WTC11 (cell line): ENCODE measurements around the gene SPATA31D3. TPM values are rescaled to one million over a fixed set of nuclear protein-coding genes. Genes with fewer than 3 reads are reported as not detected.

ENCODE experiments used
- ATAC-seq: fragments of 200-7000 bp; cut with Tn5 transposase; 2 replicates; pipeline ENCODE4 v1.10.0; 2021; ENCODE audit warnings: mild to moderate bottlenecking, moderate library complexity
- CTCF ChIA-PET: fragments of 300-600 bp; sonication (Branson Sonifier 250); formaldehyde crosslinking; loops from one replicate; lab custom pipeline; 2021; ENCODE audit warnings: antibody characterized with exemption; lab: Charles Lee
- POLR2A ChIA-PET: fragments of 350-600 bp; sonication (Branson Sonifier 250); formaldehyde crosslinking; loops from one replicate; lab custom pipeline; 2021; ENCODE audit warnings: antibody characterized with exemption; lab: Charles Lee
- DNase-seq: peaks from one replicate; pipeline ENCODE4 v3.0.0; 2021; ENCODE audit warnings: low spot score
- H3K27ac Mint-ChIP-seq: 2 replicates; pipeline ENCODE4 v1.8.0; 2021; ENCODE audit warnings: mixed read lengths
- H3K27me3 Mint-ChIP-seq: 2 replicates; pipeline ENCODE4 v1.8.0; 2021; ENCODE audit warnings: low read depth, mild to moderate bottlenecking, moderate library complexity, mixed read lengths
- H3K36me3 Mint-ChIP-seq: 2 replicates; pipeline ENCODE4 v1.8.0; 2021; ENCODE audit warnings: mixed read lengths
- H3K4me1 Mint-ChIP-seq: 2 replicates; pipeline ENCODE4 v1.8.0; 2022; ENCODE audit warnings: mixed read lengths
- H3K4me3 Mint-ChIP-seq: 2 replicates; pipeline ENCODE4 v1.8.0; 2021; ENCODE audit warnings: mild to moderate bottlenecking, moderate library complexity, mixed read lengths
- H3K9me3 Mint-ChIP-seq: 2 replicates; pipeline ENCODE4 v1.8.0; 2021; ENCODE audit warnings: mixed read lengths
- FOXK1 ChIP-seq: sonication (generic); formaldehyde crosslinking; IDR thresholded peaks from 2 replicates; pipeline ENCODE4 v1.8.0; 2022; ENCODE audit warnings: mild to moderate bottlenecking, moderate library complexity, missing genetic modification reagents
- GRHL2 ChIP-seq: fragments of 250-450 bp; sonication (Bioruptor Pico); IDR thresholded peaks from 2 replicates; pipeline ENCODE4 v1.8.0; 2022; ENCODE audit warnings: mild to moderate bottlenecking, moderate library complexity; ENCODE audit not compliant: insufficient replicate concordance, severe bottlenecking
- GTF2I ChIP-seq: fragments of 250-450 bp; sonication (Bioruptor Pico); conservative IDR thresholded peaks from 2 replicates; pipeline ENCODE4 v1.4.0; 2021; ENCODE audit warnings: mild to moderate bottlenecking
- KAT7 ChIP-seq: sonication (generic); formaldehyde crosslinking; IDR thresholded peaks from 2 replicates; pipeline ENCODE4 v1.8.1; 2023; ENCODE audit warnings: missing genetic modification reagents, mild to moderate bottlenecking, borderline replicate concordance
- RELA ChIP-seq: sonication (generic); formaldehyde crosslinking; IDR thresholded peaks from 2 replicates; pipeline ENCODE4 v1.8.1; 2022; ENCODE audit warnings: missing genetic modification reagents, mild to moderate bottlenecking, borderline replicate concordance
- SMAD4 ChIP-seq: sonication (generic); formaldehyde crosslinking; IDR thresholded peaks from 2 replicates; pipeline ENCODE4 v1.8.0; 2022; ENCODE audit warnings: mild to moderate bottlenecking, missing genetic modification reagents
- TEAD1 ChIP-seq: sonication (generic); formaldehyde crosslinking; IDR thresholded peaks from 2 replicates; pipeline ENCODE4 v1.8.0; 2022; ENCODE audit warnings: mild to moderate bottlenecking, missing genetic modification reagents
- TEAD4 ChIP-seq: sonication (generic); formaldehyde crosslinking; IDR thresholded peaks from 2 replicates; pipeline ENCODE4 v1.8.0; 2022; ENCODE audit warnings: mild to moderate bottlenecking, missing genetic modification reagents
- ZNF232 ChIP-seq: sonication (generic); formaldehyde crosslinking; IDR thresholded peaks from 2 replicates; pipeline ENCODE4 v1.8.0; 2022; ENCODE audit warnings: mild to moderate bottlenecking, missing genetic modification reagents
- ZNF263 ChIP-seq: sonication (generic); formaldehyde crosslinking; IDR thresholded peaks from 2 replicates; pipeline ENCODE4 v1.8.1; 2022; ENCODE audit warnings: low read depth, mild to moderate bottlenecking, moderate library complexity, missing genetic modification reagents
- ZNF396 ChIP-seq: fragments of 250-450 bp; sonication (Bioruptor Pico); IDR thresholded peaks from 2 replicates; pipeline ENCODE4 v1.8.0; 2021; ENCODE audit warnings: mild to moderate bottlenecking, moderate library complexity, borderline replicate concordance
- ZNF416 ChIP-seq: fragments of 250-450 bp; sonication (Bioruptor Pico); IDR thresholded peaks from 2 replicates; pipeline ENCODE4 v1.9.0; 2021; ENCODE audit warnings: mild to moderate bottlenecking, inconsistent platforms
- ZNF423 ChIP-seq: fragments of 250-450 bp; sonication (Bioruptor Pico); IDR thresholded peaks from 2 replicates; pipeline ENCODE4 v2.1.2; 2022; ENCODE audit warnings: mild to moderate bottlenecking, moderate library complexity
- total RNA-seq: library from RNA; stranded (reverse); gene quantifications from 3 replicates; pipeline ENCODE4 v1.2.3, GENCODE V29; 2021
- TF ChIP-seq, protein P1 (sequence below): sonication (generic); formaldehyde crosslinking; IDR thresholded peaks from 2 replicates; pipeline ENCODE4 v1.8.1; 2022; ENCODE audit warnings: low read depth, missing genetic modification reagents, borderline replicate concordance
- TF ChIP-seq, protein P2 (sequence below): sonication (generic); formaldehyde crosslinking; IDR thresholded peaks from 2 replicates; pipeline ENCODE4 v1.8.0; 2023; ENCODE audit warnings: missing genetic modification reagents
- TF ChIP-seq, protein P3 (sequence below): sonication (generic); formaldehyde crosslinking; IDR thresholded peaks from 2 replicates; pipeline ENCODE4 v1.8.1; 2023; ENCODE audit warnings: mild to moderate bottlenecking, missing genetic modification reagents, borderline replicate concordance
- TF ChIP-seq, protein P4 (sequence below): sonication (generic); formaldehyde crosslinking; IDR thresholded peaks from 2 replicates; pipeline ENCODE4 v1.8.1; 2022; ENCODE audit warnings: mild to moderate bottlenecking, missing genetic modification reagents, moderate library complexity, borderline replicate concordance
- TF ChIP-seq, protein P5 (sequence below): fragments of 250-450 bp; sonication (Bioruptor Pico); IDR thresholded peaks from 2 replicates; pipeline ENCODE4 v1.9.0; 2021; ENCODE audit warnings: mild to moderate bottlenecking
- TF ChIP-seq, protein P6 (sequence below): sonication (generic); formaldehyde crosslinking; IDR thresholded peaks from 2 replicates; pipeline ENCODE4 v1.8.1; 2023; ENCODE audit warnings: mild to moderate bottlenecking, missing genetic modification reagents, moderate library complexity
- TF ChIP-seq, protein P7 (sequence below): sonication (generic); formaldehyde crosslinking; IDR thresholded peaks from 2 replicates; pipeline ENCODE4 v1.8.0; 2022; ENCODE audit warnings: mild to moderate bottlenecking, missing genetic modification reagents
- TF ChIP-seq, protein P8 (sequence below): fragments of 250-450 bp; sonication (Bioruptor Pico); IDR thresholded peaks from 2 replicates; pipeline ENCODE4 v1.9.0; 2021; ENCODE audit warnings: moderate library complexity, mild to moderate bottlenecking, inconsistent platforms, borderline replicate concordance

The SPATA31D3 gene
- total RNA-seq, 1 experiment from 2014 or later = not detected

DNA sequence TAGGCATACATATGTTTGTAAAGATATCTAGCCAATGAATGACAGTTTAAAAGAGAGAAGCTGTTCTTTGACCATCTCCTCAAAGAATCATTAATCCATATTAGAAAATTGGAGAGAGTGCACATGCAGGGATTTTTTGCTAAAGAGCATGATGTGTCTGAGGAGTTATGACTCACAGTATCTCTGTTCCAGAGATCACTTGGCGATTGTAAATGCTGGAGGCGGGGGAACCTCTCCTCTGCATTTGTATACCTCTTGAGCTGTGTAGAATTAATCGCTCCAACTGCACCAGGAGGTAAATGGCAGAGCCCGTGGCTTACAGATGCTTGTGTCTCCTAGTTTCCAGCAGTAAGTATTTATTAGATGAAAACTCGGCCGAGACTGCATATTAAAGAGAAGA, 41.6 kb downstream of the SPATA31D3 start:
- POLR2A ChIA-PET = no interaction called here
- no peaks in the 10 kb centered on the region for H3K9me3 Mint-ChIP-seq
- TF ChIP-seq ZNF396 (no peak), KAT7 (CRISPR knock-in tag) (no peak), GRHL2 (CRISPR knock-in tag) (no peak), RELA (no peak), ZNF232 (CRISPR knock-in tag) (no peak), ZNF416 (CRISPR knock-in tag) (no peak), TEAD1 (CRISPR knock-in tag) (no peak), ZNF423 (no peak), FOXK1 (CRISPR knock-in tag) (no peak), SMAD4 (CRISPR knock-in tag) (no peak)
- TF ChIP-seq, protein P1, sequence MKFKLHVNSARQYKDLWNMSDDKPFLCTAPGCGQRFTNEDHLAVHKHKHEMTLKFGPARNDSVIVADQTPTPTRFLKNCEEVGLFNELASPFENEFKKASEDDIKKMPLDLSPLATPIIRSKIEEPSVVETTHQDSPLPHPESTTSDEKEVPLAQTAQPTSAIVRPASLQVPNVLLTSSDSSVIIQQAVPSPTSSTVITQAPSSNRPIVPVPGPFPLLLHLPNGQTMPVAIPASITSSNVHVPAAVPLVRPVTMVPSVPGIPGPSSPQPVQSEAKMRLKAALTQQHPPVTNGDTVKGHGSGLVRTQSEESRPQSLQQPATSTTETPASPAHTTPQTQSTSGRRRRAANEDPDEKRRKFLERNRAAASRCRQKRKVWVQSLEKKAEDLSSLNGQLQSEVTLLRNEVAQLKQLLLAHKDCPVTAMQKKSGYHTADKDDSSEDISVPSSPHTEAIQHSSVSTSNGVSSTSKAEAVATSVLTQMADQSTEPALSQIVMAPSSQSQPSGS (CRISPR knock-in tag) = no peak
- TF ChIP-seq, protein P2, sequence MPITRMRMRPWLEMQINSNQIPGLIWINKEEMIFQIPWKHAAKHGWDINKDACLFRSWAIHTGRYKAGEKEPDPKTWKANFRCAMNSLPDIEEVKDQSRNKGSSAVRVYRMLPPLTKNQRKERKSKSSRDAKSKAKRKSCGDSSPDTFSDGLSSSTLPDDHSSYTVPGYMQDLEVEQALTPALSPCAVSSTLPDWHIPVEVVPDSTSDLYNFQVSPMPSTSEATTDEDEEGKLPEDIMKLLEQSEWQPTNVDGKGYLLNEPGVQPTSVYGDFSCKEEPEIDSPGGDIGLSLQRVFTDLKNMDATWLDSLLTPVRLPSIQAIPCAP (CRISPR knock-in tag) = no peak
- TF ChIP-seq, protein P3, sequence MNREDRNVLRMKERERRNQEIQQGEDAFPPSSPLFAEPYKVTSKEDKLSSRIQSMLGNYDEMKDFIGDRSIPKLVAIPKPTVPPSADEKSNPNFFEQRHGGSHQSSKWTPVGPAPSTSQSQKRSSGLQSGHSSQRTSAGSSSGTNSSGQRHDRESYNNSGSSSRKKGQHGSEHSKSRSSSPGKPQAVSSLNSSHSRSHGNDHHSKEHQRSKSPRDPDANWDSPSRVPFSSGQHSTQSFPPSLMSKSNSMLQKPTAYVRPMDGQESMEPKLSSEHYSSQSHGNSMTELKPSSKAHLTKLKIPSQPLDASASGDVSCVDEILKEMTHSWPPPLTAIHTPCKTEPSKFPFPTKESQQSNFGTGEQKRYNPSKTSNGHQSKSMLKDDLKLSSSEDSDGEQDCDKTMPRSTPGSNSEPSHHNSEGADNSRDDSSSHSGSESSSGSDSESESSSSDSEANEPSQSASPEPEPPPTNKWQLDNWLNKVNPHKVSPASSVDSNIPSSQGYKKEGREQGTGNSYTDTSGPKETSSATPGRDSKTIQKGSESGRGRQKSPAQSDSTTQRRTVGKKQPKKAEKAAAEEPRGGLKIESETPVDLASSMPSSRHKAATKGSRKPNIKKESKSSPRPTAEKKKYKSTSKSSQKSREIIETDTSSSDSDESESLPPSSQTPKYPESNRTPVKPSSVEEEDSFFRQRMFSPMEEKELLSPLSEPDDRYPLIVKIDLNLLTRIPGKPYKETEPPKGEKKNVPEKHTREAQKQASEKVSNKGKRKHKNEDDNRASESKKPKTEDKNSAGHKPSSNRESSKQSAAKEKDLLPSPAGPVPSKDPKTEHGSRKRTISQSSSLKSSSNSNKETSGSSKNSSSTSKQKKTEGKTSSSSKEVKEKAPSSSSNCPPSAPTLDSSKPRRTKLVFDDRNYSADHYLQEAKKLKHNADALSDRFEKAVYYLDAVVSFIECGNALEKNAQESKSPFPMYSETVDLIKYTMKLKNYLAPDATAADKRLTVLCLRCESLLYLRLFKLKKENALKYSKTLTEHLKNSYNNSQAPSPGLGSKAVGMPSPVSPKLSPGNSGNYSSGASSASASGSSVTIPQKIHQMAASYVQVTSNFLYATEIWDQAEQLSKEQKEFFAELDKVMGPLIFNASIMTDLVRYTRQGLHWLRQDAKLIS (CRISPR knock-in tag) = no peak
- TF ChIP-seq, protein P4, sequence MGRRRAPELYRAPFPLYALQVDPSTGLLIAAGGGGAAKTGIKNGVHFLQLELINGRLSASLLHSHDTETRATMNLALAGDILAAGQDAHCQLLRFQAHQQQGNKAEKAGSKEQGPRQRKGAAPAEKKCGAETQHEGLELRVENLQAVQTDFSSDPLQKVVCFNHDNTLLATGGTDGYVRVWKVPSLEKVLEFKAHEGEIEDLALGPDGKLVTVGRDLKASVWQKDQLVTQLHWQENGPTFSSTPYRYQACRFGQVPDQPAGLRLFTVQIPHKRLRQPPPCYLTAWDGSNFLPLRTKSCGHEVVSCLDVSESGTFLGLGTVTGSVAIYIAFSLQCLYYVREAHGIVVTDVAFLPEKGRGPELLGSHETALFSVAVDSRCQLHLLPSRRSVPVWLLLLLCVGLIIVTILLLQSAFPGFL = no peak
- TF ChIP-seq, protein P5, sequence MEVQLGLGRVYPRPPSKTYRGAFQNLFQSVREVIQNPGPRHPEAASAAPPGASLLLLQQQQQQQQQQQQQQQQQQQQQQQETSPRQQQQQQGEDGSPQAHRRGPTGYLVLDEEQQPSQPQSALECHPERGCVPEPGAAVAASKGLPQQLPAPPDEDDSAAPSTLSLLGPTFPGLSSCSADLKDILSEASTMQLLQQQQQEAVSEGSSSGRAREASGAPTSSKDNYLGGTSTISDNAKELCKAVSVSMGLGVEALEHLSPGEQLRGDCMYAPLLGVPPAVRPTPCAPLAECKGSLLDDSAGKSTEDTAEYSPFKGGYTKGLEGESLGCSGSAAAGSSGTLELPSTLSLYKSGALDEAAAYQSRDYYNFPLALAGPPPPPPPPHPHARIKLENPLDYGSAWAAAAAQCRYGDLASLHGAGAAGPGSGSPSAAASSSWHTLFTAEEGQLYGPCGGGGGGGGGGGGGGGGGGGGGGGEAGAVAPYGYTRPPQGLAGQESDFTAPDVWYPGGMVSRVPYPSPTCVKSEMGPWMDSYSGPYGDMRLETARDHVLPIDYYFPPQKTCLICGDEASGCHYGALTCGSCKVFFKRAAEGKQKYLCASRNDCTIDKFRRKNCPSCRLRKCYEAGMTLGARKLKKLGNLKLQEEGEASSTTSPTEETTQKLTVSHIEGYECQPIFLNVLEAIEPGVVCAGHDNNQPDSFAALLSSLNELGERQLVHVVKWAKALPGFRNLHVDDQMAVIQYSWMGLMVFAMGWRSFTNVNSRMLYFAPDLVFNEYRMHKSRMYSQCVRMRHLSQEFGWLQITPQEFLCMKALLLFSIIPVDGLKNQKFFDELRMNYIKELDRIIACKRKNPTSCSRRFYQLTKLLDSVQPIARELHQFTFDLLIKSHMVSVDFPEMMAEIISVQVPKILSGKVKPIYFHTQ (CRISPR knock-in tag) = no peak
- TF ChIP-seq, all 79 proteins: peak for 0
- CTCF ChIA-PET = no interaction called here
- Mint-ChIP-seq H3K4me3 (no peak overlapping the region), H3K4me1 (0 out of 2 replicates have a peak, but pooled peaks cover 4% of the 10 kb centered on the region), H3K36me3 (no peaks in the 10 kb centered on the region), H3K27me3 (no peaks in the 10 kb centered on the region), H3K27ac (no peak overlapping the region)
- DNase-seq (no peak), ATAC-seq (no peak)

DNA sequence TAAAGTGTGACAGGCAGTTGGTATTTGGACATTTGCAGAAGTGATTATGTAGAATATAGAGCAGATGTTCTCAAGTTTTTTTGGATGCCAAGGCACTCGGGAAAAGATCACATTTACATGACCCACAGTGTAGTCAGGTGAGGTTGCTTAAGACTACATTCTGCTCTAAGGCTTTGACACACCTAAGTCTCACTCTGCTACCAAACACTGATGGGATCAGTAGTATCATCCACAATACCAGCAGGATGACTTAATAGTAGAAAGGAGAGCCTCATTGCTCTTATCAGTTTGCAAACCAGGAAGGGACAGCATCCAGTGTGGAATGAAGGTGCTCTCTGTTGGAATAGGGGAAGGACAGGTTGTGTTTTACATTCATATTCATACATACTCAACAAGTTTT, 42.8 kb downstream of the SPATA31D3 start:
- peaks cover 5% of the 10 kb centered on the region for H3K9me3 Mint-ChIP-seq
- ATAC-seq (no peak), DNase-seq (no peak)
- no peaks in the 10 kb centered on the region; the same call in 1 of the 2 replicates for H3K27me3 Mint-ChIP-seq
- POLR2A ChIA-PET = no interaction called here
- no peaks in the 10 kb centered on the region for H3K36me3 Mint-ChIP-seq
- no peak overlapping the region for H3K27ac Mint-ChIP-seq
- 0 out of 2 replicates have a peak, but pooled peaks cover 4% of the 10 kb centered on the region for H3K4me1 Mint-ChIP-seq
- no peak overlapping the region for H3K4me3 Mint-ChIP-seq
- CTCF ChIA-PET = no interaction called here
- TF ChIP-seq, protein P6, sequence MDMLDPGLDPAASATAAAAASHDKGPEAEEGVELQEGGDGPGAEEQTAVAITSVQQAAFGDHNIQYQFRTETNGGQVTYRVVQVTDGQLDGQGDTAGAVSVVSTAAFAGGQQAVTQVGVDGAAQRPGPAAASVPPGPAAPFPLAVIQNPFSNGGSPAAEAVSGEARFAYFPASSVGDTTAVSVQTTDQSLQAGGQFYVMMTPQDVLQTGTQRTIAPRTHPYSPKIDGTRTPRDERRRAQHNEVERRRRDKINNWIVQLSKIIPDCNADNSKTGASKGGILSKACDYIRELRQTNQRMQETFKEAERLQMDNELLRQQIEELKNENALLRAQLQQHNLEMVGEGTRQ (CRISPR knock-in tag) = no peak
- no peak for TF ChIP-seq ZNF263 (CRISPR knock-in tag)
- TF ChIP-seq GTF2I (CRISPR knock-in tag) = no peak
- TF ChIP-seq ZNF232 (CRISPR knock-in tag) = no peak
- TF ChIP-seq, protein P7, sequence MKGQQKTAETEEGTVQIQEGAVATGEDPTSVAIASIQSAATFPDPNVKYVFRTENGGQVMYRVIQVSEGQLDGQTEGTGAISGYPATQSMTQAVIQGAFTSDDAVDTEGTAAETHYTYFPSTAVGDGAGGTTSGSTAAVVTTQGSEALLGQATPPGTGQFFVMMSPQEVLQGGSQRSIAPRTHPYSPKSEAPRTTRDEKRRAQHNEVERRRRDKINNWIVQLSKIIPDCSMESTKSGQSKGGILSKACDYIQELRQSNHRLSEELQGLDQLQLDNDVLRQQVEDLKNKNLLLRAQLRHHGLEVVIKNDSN (CRISPR knock-in tag) = no peak
- no peak for TF ChIP-seq TEAD4 (CRISPR knock-in tag)
- TF ChIP-seq, protein P8, sequence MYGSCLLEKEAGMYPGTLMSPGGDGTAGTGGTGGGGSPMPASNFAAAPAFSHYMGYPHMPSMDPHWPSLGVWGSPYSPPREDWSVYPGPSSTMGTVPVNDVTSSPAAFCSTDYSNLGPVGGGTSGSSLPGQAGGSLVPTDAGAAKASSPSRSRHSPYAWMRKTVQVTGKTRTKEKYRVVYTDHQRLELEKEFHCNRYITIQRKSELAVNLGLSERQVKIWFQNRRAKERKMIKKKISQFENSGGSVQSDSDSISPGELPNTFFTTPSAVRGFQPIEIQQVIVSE (CRISPR knock-in tag) = no peak
